ENCODE measurements around the gene MSX2. TPM values are rescaled to one million over a fixed set of nuclear protein-coding genes. Genes with fewer than 3 reads are reported as not detected.

Gene MSX2
- total and polyA plus RNA-seq, 9 donors = 0.27 to 1.5 (median 0.73) TPM

GRCh38 chr5:174773371-174773770, 49.0 kb downstream of the MSX2 start:
- H3K27ac ChIP-seq (ENCODE audit: low read length) = no peak overlapping the region
- H3K27me3 ChIP-seq (ENCODE audit: control insufficient read depth, insufficient read depth, low read length) = peaks cover 9% of the 10 kb centered on the region
- no peaks in the 10 kb centered on the region for H3K4me1 ChIP-seq (ENCODE audit: control insufficient read depth, insufficient read depth, low read length)
- WGBS (ENCODE audit: insufficient coverage) = 67% methylated on average over 3 of the region's 3 CpGs
- H3K9me3 ChIP-seq (replicated peaks; ENCODE audit: control insufficient read depth, low read depth, low read length) = no peaks in the 10 kb centered on the region
- no peak for DNase-seq
- no peaks in the 10 kb centered on the region for H3K36me3 ChIP-seq (ENCODE audit: control insufficient read depth, insufficient read depth, low read length)
- no peak overlapping the region for H3K4me3 ChIP-seq (ENCODE audit: low read length)

- DNase-seq = no peak
- Histone ChIP-seq H3K27me3 (ENCODE audit: control insufficient read depth, insufficient read depth, low read length) (peaks cover 11% of the 10 kb centered on the region), H3K36me3 (ENCODE audit: control insufficient read depth, insufficient read depth, low read length) (no peaks in the 10 kb centered on the region), H3K4me3 (ENCODE audit: low read length) (no peak overlapping the region), H3K27ac (ENCODE audit: low read length) (no peak overlapping the region), H3K4me1 (ENCODE audit: control insufficient read depth, insufficient read depth, low read length) (no peaks in the 10 kb centered on the region), H3K9me3 (replicated peaks; ENCODE audit: control insufficient read depth, low read depth, low read length) (no peaks in the 10 kb centered on the region)
- no CpG with 5 or more reads among the region's 3 CpGs for WGBS (ENCODE audit: insufficient coverage)
Measured at GRCh38 chr5:174775081-174775480, 50.7 kb downstream of the MSX2 start.

- Histone ChIP-seq H3K27ac (ENCODE audit: low read length) (no peak overlapping the region), H3K36me3 (ENCODE audit: control insufficient read depth, insufficient read depth, low read length) (no peaks in the 10 kb centered on the region), H3K4me1 (ENCODE audit: control insufficient read depth, insufficient read depth, low read length) (no peaks in the 10 kb centered on the region), H3K4me3 (ENCODE audit: low read length) (no peak overlapping the region), H3K9me3 (replicated peaks; ENCODE audit: control insufficient read depth, low read depth, low read length) (no peaks in the 10 kb centered on the region), H3K27me3 (ENCODE audit: control insufficient read depth, insufficient read depth, low read length) (peaks cover 11% of the 10 kb centered on the region)
- DNase-seq = no peak
- 94% methylated on average over 4 of the region's 6 CpGs for WGBS (ENCODE audit: insufficient coverage)
Measured at GRCh38 chr5:174777111-174777510, 52.7 kb downstream of the MSX2 start.

- H3K27me3 ChIP-seq (ENCODE audit: control insufficient read depth, insufficient read depth, low read length) = peaks cover 11% of the 10 kb centered on the region
- 33% methylated on average over 1 of the region's 2 CpGs for WGBS (ENCODE audit: insufficient coverage)
- no peak for DNase-seq
Measured at GRCh38 chr5:174777583-174777982, 53.2 kb downstream of the MSX2 start.

More at GRCh38 chr5:174777583-174777982, 53.2 kb downstream of the MSX2 start:
- no peaks in the 10 kb centered on the region for H3K4me1 ChIP-seq (ENCODE audit: control insufficient read depth, insufficient read depth, low read length)
- H3K36me3 ChIP-seq (ENCODE audit: control insufficient read depth, insufficient read depth, low read length) = no peaks in the 10 kb centered on the region
- H3K4me3 ChIP-seq (ENCODE audit: low read length) = no peak overlapping the region
- no peak overlapping the region for H3K27ac ChIP-seq (ENCODE audit: low read length)
- H3K9me3 ChIP-seq (replicated peaks; ENCODE audit: control insufficient read depth, low read depth, low read length) = no peaks in the 10 kb centered on the region
